WERI-Rb-1 (cell line): Measurements from ENCODE around the gene ACAT2.

Experiments
- DNase-seq: peaks from one replicate; pipeline ENCODE4 v3.0.0-alpha.2; 2020
- H3K27ac ChIP-seq: fragments of 250-450 bp; sonication (Bioruptor Pico); 2 replicates; pipeline ENCODE4 v1.5.1; 2020; ENCODE audit warnings: mild to moderate bottlenecking, moderate library complexity
- H3K27me3 ChIP-seq: fragments of 250-450 bp; sonication (Bioruptor Pico); 2 replicates; pipeline ENCODE4 v1.5.1; 2021; ENCODE audit warnings: mild to moderate bottlenecking, low read depth, moderate library complexity; ENCODE audit not compliant: insufficient read depth, severe bottlenecking
- H3K36me3 ChIP-seq: fragments of 250-450 bp; sonication (Bioruptor Pico); 2 replicates; pipeline ENCODE4 v1.5.1; 2020; ENCODE audit warnings: mild to moderate bottlenecking, moderate library complexity
- H3K4me3 ChIP-seq: 2 replicates; pipeline ENCODE4 v1.5.1; 2011; ENCODE audit warnings: low read depth, mild to moderate bottlenecking, control low read depth, low read length
- H3K9me3 ChIP-seq: fragments of 250-450 bp; sonication (Bioruptor Pico); 2 replicates; pipeline ENCODE4 v1.5.1; 2021; ENCODE audit warnings: mild to moderate bottlenecking, moderate library complexity; ENCODE audit not compliant: severe bottlenecking
- CTCF ChIP-seq: IDR thresholded peaks from 2 replicates; pipeline ENCODE4 v1.5.1; 2011; ENCODE audit warnings: low read depth, mild to moderate bottlenecking, control low read depth, inconsistent platforms, low read length

The ACAT2 gene

DNA sequence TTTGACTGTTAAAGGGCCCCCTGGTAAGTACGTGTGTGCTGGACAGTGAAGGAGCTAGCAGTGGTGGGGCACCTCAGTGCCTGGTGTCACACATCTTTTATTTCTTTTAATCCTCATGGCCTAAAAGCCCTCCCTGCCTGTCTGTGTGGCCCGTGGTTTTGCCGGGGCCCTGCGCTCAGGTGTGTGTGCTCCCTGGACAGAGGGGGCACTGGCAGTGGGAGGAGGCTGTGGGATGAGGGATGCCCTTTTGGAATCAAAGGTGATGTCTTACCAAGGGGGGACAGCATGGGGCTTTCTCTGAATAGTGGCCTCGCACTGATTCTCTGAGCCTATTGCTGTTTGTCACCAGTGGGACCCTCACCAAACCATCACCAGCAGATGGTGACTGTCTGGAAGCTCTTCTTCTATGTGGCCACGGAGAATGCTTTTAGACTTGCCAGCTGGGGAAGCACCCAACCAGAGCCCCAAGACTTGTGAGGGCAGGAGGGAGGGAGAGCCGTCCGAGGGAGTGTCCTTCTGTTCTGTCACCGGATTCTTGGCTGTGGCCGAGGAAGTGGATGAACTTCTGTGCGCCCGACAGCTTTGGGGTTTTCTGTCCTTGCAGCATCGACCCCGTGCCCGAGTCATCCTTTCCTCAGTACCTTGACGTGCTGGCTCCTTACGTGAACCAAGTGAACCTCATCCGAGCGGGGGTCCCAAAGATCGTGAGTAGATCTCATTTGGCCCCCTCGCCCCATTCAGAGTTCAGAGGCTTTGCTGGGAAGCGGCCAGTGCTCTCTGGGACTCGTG lies 56.3 kb downstream of the ACAT2 start:
- H3K27me3 ChIP-seq = no peaks in the 10 kb centered on the region
- DNase-seq = no peak
- H3K9me3 ChIP-seq = no peaks in the 10 kb centered on the region
- H3K27ac ChIP-seq = no peak overlapping the region
- no peaks in the 10 kb centered on the region for H3K36me3 ChIP-seq
- no peak overlapping the region for H3K4me3 ChIP-seq
- no peak for TF ChIP-seq CTCF

- H3K27ac ChIP-seq = no peak overlapping the region
- no peaks in the 10 kb centered on the region for H3K27me3 ChIP-seq
- H3K9me3 ChIP-seq = no peaks in the 10 kb centered on the region
- DNase-seq = no peak
- no peak for TF ChIP-seq CTCF
- no peaks in the 10 kb centered on the region for H3K36me3 ChIP-seq
- H3K4me3 ChIP-seq = no peak overlapping the region
Observed at GRCh38 chr6:159819098-159819497, 57.3 kb downstream of the ACAT2 start.

GRCh38 chr6:159819932-159820640 lies 58.2 kb downstream of the ACAT2 start:
- peak; percentile 19 for DNase-seq
- Histone ChIP-seq H3K4me3 (no peak overlapping the region), H3K27me3 (no peaks in the 10 kb centered on the region), H3K36me3 (no peaks in the 10 kb centered on the region), H3K27ac (no peak overlapping the region), H3K9me3 (no peaks in the 10 kb centered on the region)
- TF ChIP-seq CTCF = no peak

- no peaks in the 10 kb centered on the region for H3K27me3 ChIP-seq
- no peaks in the 10 kb centered on the region for H3K9me3 ChIP-seq
- no peak overlapping the region for H3K27ac ChIP-seq
- no peak overlapping the region for H3K4me3 ChIP-seq
- TF ChIP-seq CTCF = no peak
- H3K36me3 ChIP-seq = no peaks in the 10 kb centered on the region
- no peak for DNase-seq
Observed at GRCh38 chr6:159821122-159821521, 59.3 kb downstream of the ACAT2 start.

GRCh38 chr6:159821726-159822125 lies 59.9 kb downstream of the ACAT2 start:
- Histone ChIP-seq H3K9me3 (no peaks in the 10 kb centered on the region), H3K36me3 (no peaks in the 10 kb centered on the region), H3K27ac (no peak overlapping the region), H3K4me3 (no peak overlapping the region), H3K27me3 (no peaks in the 10 kb centered on the region)
- TF ChIP-seq CTCF = no peak
- no peak for DNase-seq
